GM23338 (cell line): Measurements from ENCODE around the gene UBE2R2. TPM values are rescaled to one million over a fixed set of nuclear protein-coding genes. Genes with fewer than 3 reads are reported as not detected.

Source experiments
- ATAC-seq: fragments of 200-7000 bp; cut with Tn5 transposase; 3 replicates; pipeline ENCODE4 v1.9.1; 2020
- DNase-seq: peaks from one replicate; pipeline ENCODE4 v3.0.0-alpha.2; 2015; ENCODE audit warnings: low spot score
- H2AFZ ChIP-seq: fragments of 200-600 bp; sonication (generic); 2 replicates; pipeline ENCODE4 v1.8.0; 2016; ENCODE audit warnings: antibody characterized with exemption, mild to moderate bottlenecking, moderate library complexity
- H3F3A ChIP-seq: fragments of 200-600 bp; sonication (generic); replicated peaks from 2 replicates; pipeline ENCODE4 v1.8.0; 2017; ENCODE audit warnings: antibody characterized with exemption, mixed run types, low read depth
- H3K27ac ChIP-seq: fragments of 200-600 bp; sonication (generic); 2 replicates; pipeline ENCODE4 v1.6.1; 2016; ENCODE audit warnings: low read depth
- H3K27me3 ChIP-seq: fragments of 200-600 bp; sonication (generic); 2 replicates; pipeline ENCODE4 v1.8.0; 2016; ENCODE audit warnings: mild to moderate bottlenecking, mixed run types, moderate library complexity; ENCODE audit not compliant: insufficient read depth
- H3K36me3 ChIP-seq: fragments of 200-600 bp; sonication (generic); 2 replicates; pipeline ENCODE4 v1.8.0; 2016; ENCODE audit warnings: mild to moderate bottlenecking; ENCODE audit not compliant: insufficient read depth
- H3K4me1 ChIP-seq: fragments of 200-600 bp; sonication (generic); 2 replicates; pipeline ENCODE4 v1.8.0; 2016; ENCODE audit warnings: mild to moderate bottlenecking, moderate library complexity; ENCODE audit not compliant: insufficient read depth
- H3K4me2 ChIP-seq: fragments of 200-600 bp; sonication (generic); 2 replicates; pipeline ENCODE4 v1.7.1; 2017; ENCODE audit warnings: mixed run types
- H3K4me3 ChIP-seq: fragments of 200-600 bp; sonication (generic); 2 replicates; pipeline ENCODE4 v1.6.1; 2016; ENCODE audit warnings: mixed run types
- H3K79me2 ChIP-seq: fragments of 200-600 bp; sonication (generic); replicated peaks from 2 replicates; pipeline ENCODE4 v1.8.0; 2017; ENCODE audit warnings: mild to moderate bottlenecking; ENCODE audit not compliant: insufficient read depth
- H3K9me2 ChIP-seq: fragments of 200-600 bp; sonication (generic); 2 replicates; pipeline ENCODE4 v1.8.0; 2017; ENCODE audit not compliant: insufficient read depth
- H4K20me1 ChIP-seq: fragments of 200-600 bp; sonication (generic); replicated peaks from 2 replicates; pipeline ENCODE4 v1.8.0; 2017; ENCODE audit warnings: mild to moderate bottlenecking; ENCODE audit not compliant: insufficient read depth
- H3K27ac Mint-ChIP-seq: 2 replicates; pipeline ENCODE4 v1.8.0; 2020; ENCODE audit warnings: inconsistent platforms, mild to moderate bottlenecking, moderate library complexity, mixed read lengths
- H3K27me3 Mint-ChIP-seq: 3 replicates; pipeline ENCODE4 v1.8.0; 2022; ENCODE audit warnings: low read depth, mild to moderate bottlenecking, moderate library complexity, mixed read lengths, inconsistent platforms; ENCODE audit not compliant: insufficient read depth, poor library complexity
- H3K36me3 Mint-ChIP-seq: 3 replicates; pipeline ENCODE4 v1.8.0; 2021; ENCODE audit warnings: low read depth, mild to moderate bottlenecking, inconsistent platforms, moderate library complexity, mixed read lengths
- H3K4me1 Mint-ChIP-seq: 3 replicates; pipeline ENCODE4 v1.8.0; 2020; ENCODE audit warnings: mild to moderate bottlenecking, inconsistent platforms, mixed read lengths
- H3K4me3 Mint-ChIP-seq: 3 replicates; pipeline ENCODE4 v1.8.0; 2021; ENCODE audit warnings: moderate library complexity, mild to moderate bottlenecking, inconsistent platforms, mixed read lengths
- H3K9me3 Mint-ChIP-seq: 3 replicates; pipeline ENCODE4 v1.8.0; 2020; ENCODE audit warnings: moderate library complexity, mild to moderate bottlenecking, inconsistent platforms, mixed read lengths
- JUNB ChIP-seq: IDR thresholded peaks from one replicate; pipeline ENCODE4 v1.6.1; 2016; ENCODE audit warnings: antibody characterized with exemption; ENCODE audit not compliant: unreplicated experiment
- ZNF114 ChIP-seq: fragments of 250-450 bp; sonication (Bioruptor Pico); IDR thresholded peaks from 2 replicates; pipeline ENCODE4 v1.5.0; 2020; ENCODE audit warnings: mild to moderate bottlenecking, moderate library complexity
- polyA plus RNA-seq: library from polyadenylated mRNA; unstranded; fragments of >200 nt; fragmentation: Nextera tagmentation; extraction: Ambion mirVana; gene quantifications from 2 replicates; pipeline ENCODE4 v1.2.1, GENCODE V29; 2016
- total RNA-seq: library from RNA; depleted of rRNA; stranded (reverse); fragments of >200 nt; shearing (Covaris generic); gene quantifications from 2 replicates; pipeline ENCODE4 v1.2.3, GENCODE V29; 2014
- TF ChIP-seq, protein P1 (sequence below): IDR thresholded peaks from 2 replicates; pipeline ENCODE4 v1.6.1; 2016; ENCODE audit warnings: antibody characterized with exemption
- TF ChIP-seq, protein P2 (sequence below): fragments of 250-450 bp; sonication (Bioruptor Pico); IDR thresholded peaks from 2 replicates; pipeline ENCODE4 v1.5.0; 2020; ENCODE audit warnings: mild to moderate bottlenecking, moderate library complexity
- TF ChIP-seq, protein P3 (sequence below): IDR thresholded peaks from one replicate; pipeline ENCODE4 v1.6.1; 2018; ENCODE audit warnings: antibody characterized with exemption; ENCODE audit not compliant: unreplicated experiment

Gene UBE2R2
- total and polyA plus RNA-seq, 2 experiments from 2014 or later, result 23.4 to 32.5 TPM

DNA sequence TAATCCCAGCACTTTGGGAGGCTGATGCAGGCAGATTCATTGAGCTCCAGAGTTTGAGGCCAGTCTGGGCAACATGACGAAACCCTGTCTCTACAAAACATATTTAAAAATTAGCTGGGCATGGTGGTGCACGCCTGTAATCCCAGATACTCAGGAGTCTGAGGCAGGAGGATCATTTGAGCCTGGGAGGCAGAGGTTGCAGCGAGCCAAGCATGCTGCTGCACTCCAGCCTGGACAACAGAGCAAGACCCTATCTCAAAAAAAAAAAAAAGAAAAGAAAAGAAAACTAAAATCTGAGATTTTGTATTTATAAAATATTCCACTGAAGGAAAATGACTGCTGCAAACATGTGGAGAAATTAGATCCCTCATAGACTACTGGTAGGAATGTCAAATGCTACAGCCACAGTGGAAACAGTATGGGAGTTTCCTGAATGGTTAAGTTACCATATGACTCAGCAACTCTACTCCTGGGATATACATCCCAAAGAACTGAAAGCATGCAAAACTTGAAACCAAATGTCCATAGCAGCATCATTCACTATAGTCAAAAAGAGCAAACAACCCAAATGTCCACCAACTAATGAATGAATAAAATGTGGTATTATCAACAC lies 125.6 kb downstream of the UBE2R2 start (continued):
- TF ChIP-seq, protein P1, sequence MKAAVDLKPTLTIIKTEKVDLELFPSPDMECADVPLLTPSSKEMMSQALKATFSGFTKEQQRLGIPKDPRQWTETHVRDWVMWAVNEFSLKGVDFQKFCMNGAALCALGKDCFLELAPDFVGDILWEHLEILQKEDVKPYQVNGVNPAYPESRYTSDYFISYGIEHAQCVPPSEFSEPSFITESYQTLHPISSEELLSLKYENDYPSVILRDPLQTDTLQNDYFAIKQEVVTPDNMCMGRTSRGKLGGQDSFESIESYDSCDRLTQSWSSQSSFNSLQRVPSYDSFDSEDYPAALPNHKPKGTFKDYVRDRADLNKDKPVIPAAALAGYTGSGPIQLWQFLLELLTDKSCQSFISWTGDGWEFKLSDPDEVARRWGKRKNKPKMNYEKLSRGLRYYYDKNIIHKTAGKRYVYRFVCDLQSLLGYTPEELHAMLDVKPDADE, result no peak

DNA sequence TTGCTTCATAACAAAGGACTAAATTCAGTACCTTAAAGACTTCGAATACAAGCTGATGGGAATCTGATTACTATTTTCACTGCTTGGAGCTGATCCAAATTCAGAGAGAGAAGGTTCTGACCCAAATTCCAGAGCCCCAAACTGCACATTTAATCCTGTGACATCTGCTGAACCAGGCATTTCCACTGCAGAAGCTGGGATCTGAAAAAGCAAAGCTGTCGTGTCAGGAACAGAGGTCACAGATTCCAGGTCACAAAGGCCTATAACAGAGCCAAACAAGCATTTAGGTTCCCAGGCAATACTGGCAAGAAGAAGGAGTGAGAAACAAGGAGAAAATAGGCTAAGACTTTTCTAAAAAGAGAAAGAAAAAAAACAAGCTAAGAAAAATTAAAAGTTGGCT lies 126.4 kb downstream of the UBE2R2 start:
- Mint-ChIP-seq H3K4me3 (no peak overlapping the region), H3K27ac (peak overlapping the region; percentile 54; the same call in 1 of the 2 replicates), H3K27me3 (peaks cover 4% of the 10 kb centered on the region), H3K4me1 (no peaks in the 10 kb centered on the region; the same call in 2 of the 3 replicates), H3K36me3 (peaks cover 86% of the 10 kb centered on the region), H3K9me3 (no peaks in the 10 kb centered on the region)
- H3K27ac ChIP-seq, result peak overlapping the region; percentile 30; the same call in 1 of the 2 replicates
- no peak for ATAC-seq
- no peaks in the 10 kb centered on the region for H3F3A ChIP-seq
- no peak overlapping the region for H3K4me3 ChIP-seq
- H3K9me2 ChIP-seq, result no peaks in the 10 kb centered on the region
- no peak for DNase-seq
- TF ChIP-seq, protein P2, sequence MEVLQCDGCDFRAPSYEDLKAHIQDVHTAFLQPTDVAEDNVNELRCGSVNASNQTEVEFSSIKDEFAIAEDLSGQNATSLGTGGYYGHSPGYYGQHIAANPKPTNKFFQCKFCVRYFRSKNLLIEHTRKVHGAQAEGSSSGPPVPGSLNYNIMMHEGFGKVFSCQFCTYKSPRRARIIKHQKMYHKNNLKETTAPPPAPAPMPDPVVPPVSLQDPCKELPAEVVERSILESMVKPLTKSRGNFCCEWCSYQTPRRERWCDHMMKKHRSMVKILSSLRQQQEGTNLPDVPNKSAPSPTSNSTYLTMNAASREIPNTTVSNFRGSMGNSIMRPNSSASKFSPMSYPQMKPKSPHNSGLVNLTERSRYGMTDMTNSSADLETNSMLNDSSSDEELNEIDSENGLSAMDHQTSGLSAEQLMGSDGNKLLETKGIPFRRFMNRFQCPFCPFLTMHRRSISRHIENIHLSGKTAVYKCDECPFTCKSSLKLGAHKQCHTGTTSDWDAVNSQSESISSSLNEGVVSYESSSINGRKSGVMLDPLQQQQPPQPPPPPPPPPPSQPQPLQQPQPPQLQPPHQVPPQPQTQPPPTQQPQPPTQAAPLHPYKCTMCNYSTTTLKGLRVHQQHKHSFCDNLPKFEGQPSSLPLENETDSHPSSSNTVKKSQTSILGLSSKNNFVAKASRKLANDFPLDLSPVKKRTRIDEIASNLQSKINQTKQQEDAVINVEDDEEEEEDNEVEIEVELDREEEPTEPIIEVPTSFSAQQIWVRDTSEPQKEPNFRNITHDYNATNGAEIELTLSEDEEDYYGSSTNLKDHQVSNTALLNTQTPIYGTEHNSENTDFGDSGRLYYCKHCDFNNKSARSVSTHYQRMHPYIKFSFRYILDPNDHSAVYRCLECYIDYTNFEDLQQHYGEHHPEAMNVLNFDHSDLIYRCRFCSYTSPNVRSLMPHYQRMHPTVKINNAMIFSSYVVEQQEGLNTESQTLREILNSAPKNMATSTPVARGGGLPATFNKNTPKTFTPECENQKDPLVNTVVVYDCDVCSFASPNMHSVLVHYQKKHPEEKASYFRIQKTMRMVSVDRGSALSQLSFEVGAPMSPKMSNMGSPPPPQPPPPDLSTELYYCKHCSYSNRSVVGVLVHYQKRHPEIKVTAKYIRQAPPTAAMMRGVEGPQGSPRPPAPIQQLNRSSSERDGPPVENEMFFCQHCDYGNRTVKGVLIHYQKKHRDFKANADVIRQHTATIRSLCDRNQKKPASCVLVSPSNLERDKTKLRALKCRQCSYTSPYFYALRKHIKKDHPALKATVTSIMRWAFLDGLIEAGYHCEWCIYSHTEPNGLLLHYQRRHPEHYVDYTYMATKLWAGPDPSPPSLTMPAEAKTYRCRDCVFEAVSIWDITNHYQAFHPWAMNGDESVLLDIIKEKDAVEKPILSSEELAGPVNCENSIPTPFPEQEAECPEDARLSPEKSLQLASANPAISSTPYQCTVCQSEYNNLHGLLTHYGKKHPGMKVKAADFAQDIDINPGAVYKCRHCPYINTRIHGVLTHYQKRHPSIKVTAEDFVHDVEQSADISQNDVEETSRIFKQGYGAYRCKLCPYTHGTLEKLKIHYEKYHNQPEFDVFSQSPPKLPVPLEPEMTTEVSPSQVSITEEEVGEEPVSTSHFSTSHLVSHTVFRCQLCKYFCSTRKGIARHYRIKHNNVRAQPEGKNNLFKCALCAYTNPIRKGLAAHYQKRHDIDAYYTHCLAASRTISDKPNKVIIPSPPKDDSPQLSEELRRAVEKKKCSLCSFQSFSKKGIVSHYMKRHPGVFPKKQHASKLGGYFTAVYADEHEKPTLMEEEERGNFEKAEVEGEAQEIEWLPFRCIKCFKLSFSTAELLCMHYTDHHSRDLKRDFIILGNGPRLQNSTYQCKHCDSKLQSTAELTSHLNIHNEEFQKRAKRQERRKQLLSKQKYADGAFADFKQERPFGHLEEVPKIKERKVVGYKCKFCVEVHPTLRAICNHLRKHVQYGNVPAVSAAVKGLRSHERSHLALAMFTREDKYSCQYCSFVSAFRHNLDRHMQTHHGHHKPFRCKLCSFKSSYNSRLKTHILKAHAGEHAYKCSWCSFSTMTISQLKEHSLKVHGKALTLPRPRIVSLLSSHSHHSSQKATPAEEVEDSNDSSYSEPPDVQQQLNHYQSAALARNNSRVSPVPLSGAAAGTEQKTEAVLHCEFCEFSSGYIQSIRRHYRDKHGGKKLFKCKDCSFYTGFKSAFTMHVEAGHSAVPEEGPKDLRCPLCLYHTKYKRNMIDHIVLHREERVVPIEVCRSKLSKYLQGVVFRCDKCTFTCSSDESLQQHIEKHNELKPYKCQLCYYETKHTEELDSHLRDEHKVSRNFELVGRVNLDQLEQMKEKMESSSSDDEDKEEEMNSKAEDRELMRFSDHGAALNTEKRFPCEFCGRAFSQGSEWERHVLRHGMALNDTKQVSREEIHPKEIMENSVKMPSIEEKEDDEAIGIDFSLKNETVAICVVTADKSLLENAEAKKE (CRISPR knock-in tag), result no peak
- TF ChIP-seq JUNB, result no peak
- TF ChIP-seq, protein P3, sequence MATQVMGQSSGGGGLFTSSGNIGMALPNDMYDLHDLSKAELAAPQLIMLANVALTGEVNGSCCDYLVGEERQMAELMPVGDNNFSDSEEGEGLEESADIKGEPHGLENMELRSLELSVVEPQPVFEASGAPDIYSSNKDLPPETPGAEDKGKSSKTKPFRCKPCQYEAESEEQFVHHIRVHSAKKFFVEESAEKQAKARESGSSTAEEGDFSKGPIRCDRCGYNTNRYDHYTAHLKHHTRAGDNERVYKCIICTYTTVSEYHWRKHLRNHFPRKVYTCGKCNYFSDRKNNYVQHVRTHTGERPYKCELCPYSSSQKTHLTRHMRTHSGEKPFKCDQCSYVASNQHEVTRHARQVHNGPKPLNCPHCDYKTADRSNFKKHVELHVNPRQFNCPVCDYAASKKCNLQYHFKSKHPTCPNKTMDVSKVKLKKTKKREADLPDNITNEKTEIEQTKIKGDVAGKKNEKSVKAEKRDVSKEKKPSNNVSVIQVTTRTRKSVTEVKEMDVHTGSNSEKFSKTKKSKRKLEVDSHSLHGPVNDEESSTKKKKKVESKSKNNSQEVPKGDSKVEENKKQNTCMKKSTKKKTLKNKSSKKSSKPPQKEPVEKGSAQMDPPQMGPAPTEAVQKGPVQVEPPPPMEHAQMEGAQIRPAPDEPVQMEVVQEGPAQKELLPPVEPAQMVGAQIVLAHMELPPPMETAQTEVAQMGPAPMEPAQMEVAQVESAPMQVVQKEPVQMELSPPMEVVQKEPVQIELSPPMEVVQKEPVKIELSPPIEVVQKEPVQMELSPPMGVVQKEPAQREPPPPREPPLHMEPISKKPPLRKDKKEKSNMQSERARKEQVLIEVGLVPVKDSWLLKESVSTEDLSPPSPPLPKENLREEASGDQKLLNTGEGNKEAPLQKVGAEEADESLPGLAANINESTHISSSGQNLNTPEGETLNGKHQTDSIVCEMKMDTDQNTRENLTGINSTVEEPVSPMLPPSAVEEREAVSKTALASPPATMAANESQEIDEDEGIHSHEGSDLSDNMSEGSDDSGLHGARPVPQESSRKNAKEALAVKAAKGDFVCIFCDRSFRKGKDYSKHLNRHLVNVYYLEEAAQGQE, result no peak
- no peak for TF ChIP-seq ZNF114 (CRISPR knock-in tag)
- H3K4me2 ChIP-seq, result no peak overlapping the region
- peaks cover 17% of the 10 kb centered on the region for H3K79me2 ChIP-seq
- H4K20me1 ChIP-seq, result 0 out of 2 replicates have a peak, but pooled peaks cover under 1% of the 10 kb centered on the region
- H3K4me1 ChIP-seq, result no peaks in the 10 kb centered on the region
- peaks cover 60% of the 10 kb centered on the region for H3K36me3 ChIP-seq
- no peak overlapping the region for H2AFZ ChIP-seq
- H3K27me3 ChIP-seq, result no peaks in the 10 kb centered on the region
